GM12892 (cell line): ENCODE measurements around the gene NRSN2.

Source experiments
- POLR2A ChIP-seq: IDR thresholded peaks from 2 replicates; pipeline ENCODE4 v1.6.1; 2011; ENCODE audit warnings: low read depth, low read length, control low read depth
- TAF1 ChIP-seq: IDR thresholded peaks from 2 replicates; pipeline ENCODE4 v1.6.1; 2011; ENCODE audit warnings: low read depth, mild to moderate bottlenecking, control low read depth, low read length, borderline replicate concordance

DNA sequence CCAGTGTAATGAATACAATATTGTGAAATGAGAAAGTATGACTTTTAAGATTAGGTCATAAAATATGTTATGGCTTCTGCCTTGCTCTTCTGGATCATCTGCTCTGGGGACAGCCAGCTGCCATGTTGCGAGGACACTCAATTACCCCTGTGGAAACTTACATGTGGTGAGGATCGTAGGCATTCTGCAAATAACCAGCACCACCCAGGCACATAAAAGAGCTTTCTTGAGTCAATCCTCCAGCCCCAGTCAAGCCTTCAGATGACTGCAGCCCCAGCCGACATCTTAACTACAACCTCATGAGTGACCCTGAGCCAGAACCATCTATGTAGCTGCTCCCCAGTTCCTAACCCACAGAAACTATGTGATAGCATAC, 56.7 kb downstream of the NRSN2 start:
- no peak for TF ChIP-seq TAF1
- TF ChIP-seq POLR2A: no peak
